OCI-LY7 (cell line): ENCODE data around the gene LIMK1. TPM values are rescaled to one million over a fixed set of nuclear protein-coding genes. Genes with fewer than 3 reads are reported as not detected.

Experiments
- BruUV-seq: library from RNA; stranded (reverse); fragments of 400-500 nt; replicated peaks from 2 replicates; lab custom pipeline; 2021; lab: Mats Ljungman, UMichigan
- CTCF ChIA-PET: fragments of 300-600 bp; sonication (Branson Sonifier 250); formaldehyde crosslinking; loops from one replicate; lab custom pipeline; 2022; ENCODE audit warnings: antibody characterized with exemption; ENCODE audit not compliant: unreplicated experiment; lab: Charles Lee
- POLR2A ChIA-PET: fragments of 300-600 bp; sonication (Branson Sonifier 250); formaldehyde crosslinking; loops from one replicate; lab custom pipeline; 2022; ENCODE audit warnings: antibody characterized with exemption; lab: Charles Lee
- DNase-seq: peaks from one replicate; pipeline ENCODE4 v3.0.0-alpha.2; 2015; ENCODE audit warnings: low spot score
- H2AFZ ChIP-seq: fragments of 200-600 bp; sonication (generic), shearing (Covaris generic); 2 replicates; pipeline ENCODE4 v1.6.1; 2014; ENCODE audit warnings: mild to moderate bottlenecking, antibody characterized with exemption, low read length, moderate library complexity
- H3K27ac ChIP-seq: fragments of 200-600 bp; sonication (generic); 2 replicates; pipeline ENCODE4 v1.5.1; 2014; ENCODE audit warnings: mixed run types, low read depth, mild to moderate bottlenecking, moderate library complexity, low read length, inconsistent platforms; ENCODE audit not compliant: poor library complexity, severe bottlenecking
- H3K36me3 ChIP-seq: fragments of 200-600 bp; sonication (generic); 2 replicates; pipeline ENCODE4 v1.6.1; 2014; ENCODE audit warnings: mild to moderate bottlenecking, antibody characterized with exemption, low read length, moderate library complexity, mixed read lengths; ENCODE audit not compliant: insufficient read depth
- H3K4me1 ChIP-seq: fragments of 200-600 bp; sonication (generic); 2 replicates; pipeline ENCODE4 v1.5.1; 2014; ENCODE audit warnings: mild to moderate bottlenecking, low read length; ENCODE audit not compliant: insufficient read depth, poor library complexity, severe bottlenecking
- H3K4me2 ChIP-seq: fragments of 200-600 bp; sonication (generic); 2 replicates; pipeline ENCODE4 v1.6.1; 2014; ENCODE audit warnings: mild to moderate bottlenecking, low read length
- H3K4me3 ChIP-seq: fragments of 200-600 bp; sonication (generic); 2 replicates; pipeline ENCODE4 v1.5.1; 2014; ENCODE audit warnings: mild to moderate bottlenecking, low read depth, low read length; ENCODE audit not compliant: poor library complexity, severe bottlenecking
- H3K79me2 ChIP-seq: fragments of 200-600 bp; sonication (generic); 2 replicates; pipeline ENCODE4 v1.6.1; 2016; ENCODE audit warnings: low read depth, mild to moderate bottlenecking, low read length, moderate library complexity, mixed read lengths; ENCODE audit not compliant: insufficient read depth
- H3K9me2 ChIP-seq: fragments of 200-600 bp; sonication (generic); 2 replicates; pipeline ENCODE4 v1.6.1; 2016; ENCODE audit warnings: mild to moderate bottlenecking, low read length, mixed read lengths; ENCODE audit not compliant: insufficient read depth
- H3K9me3 ChIP-seq: fragments of 200-600 bp; sonication (generic); 2 replicates; pipeline ENCODE4 v1.6.1; 2014; ENCODE audit warnings: mild to moderate bottlenecking, mixed run types, low read length, mixed read lengths
- H4K20me1 ChIP-seq: fragments of 200-600 bp; sonication (generic); 2 replicates; pipeline ENCODE4 v1.6.1; 2014; ENCODE audit warnings: mild to moderate bottlenecking, antibody characterized with exemption, low read length, moderate library complexity, mixed read lengths; ENCODE audit not compliant: insufficient read depth
- EZH2phosphoT487 ChIP-seq: fragments of 200-600 bp; sonication (generic); IDR thresholded peaks from 2 replicates; pipeline ENCODE4 v1.6.1; 2018; ENCODE audit warnings: low read depth, borderline replicate concordance, mild to moderate bottlenecking, mixed run types, antibody characterized with exemption, low read length, moderate library complexity, mixed read lengths
- intact Hi-C: fragments of 100-400 bp; cut with micrococcal nuclease; formaldehyde crosslinking; loops from one replicate; pipeline ENCODE4 v1.10.0; 2022; ENCODE audit not compliant: unreplicated experiment
- total RNA-seq, 2 experiments: library from RNA; depleted of rRNA in 1 of 2; stranded (reverse); fragments of >200 nt in 1 of 2; shearing (Covaris generic) in 1 of 2; gene quantifications; 2 replicates each; pipeline ENCODE4 v1.2.3, GENCODE V29; 2014 to 2022
- TF ChIP-seq, protein P1 (sequence below): fragments of 200-600 bp; sonication (generic); conservative IDR thresholded peaks from 2 replicates; pipeline ENCODE4 v1.5.1; 2014; ENCODE audit warnings: mild to moderate bottlenecking, antibody characterized with exemption, low read length, moderate library complexity, mixed read lengths

The LIMK1 gene
- total RNA-seq, 2 experiments from 2014 or later, result 31.7 to 67.3 TPM

GRCh38 chr7:74093671-74094223, 10.1 kb downstream of the LIMK1 start:
- H3K9me3 ChIP-seq, result peaks cover 14% of the 10 kb centered on the region; the same call in 1 of the 2 replicates
- peak overlapping the region; percentile 73 for H3K4me3 ChIP-seq
- ChIA-PET CTCF (interaction anchor here (0.5 to 0.6 kb wide), 2 partner anchors 9 to 243 kb away, joined by 3 to 4 read pairs; no protein-coding TSS in a partner anchor), POLR2A (interaction anchor here (0.8 to 2.4 kb wide), 4 partner anchors 9 to 85 kb away, joined by 3 to 12 read pairs (median 6); partner anchors contain the start of gene LIMK1)
- H3K79me2 ChIP-seq, result peaks cover 14% of the 10 kb centered on the region; the same call in 1 of the 2 replicates
- no peaks in the 10 kb centered on the region for H4K20me1 ChIP-seq
- DNase-seq, result peak; percentile 50
- no peaks in the 10 kb centered on the region for H3K9me2 ChIP-seq
- intact Hi-C loops, result loop anchor here (1.0 to 2.0 kb wide), 2 partner anchors 10 to 81 kb away; partner anchors contain the start of genes EIF4H and LIMK1
- peak overlapping the region; percentile 85 for H3K27ac ChIP-seq
- H3K4me2 ChIP-seq, result peak overlapping the region; percentile 99
- peaks cover 32% of the 10 kb centered on the region for H3K36me3 ChIP-seq
- no peak overlapping the region; the same call in 1 of the 2 replicates for H2AFZ ChIP-seq
- BruUV-seq, result no TSS peak
- H3K4me1 ChIP-seq, result peaks cover 52% of the 10 kb centered on the region
- TF ChIP-seq, protein P1, sequence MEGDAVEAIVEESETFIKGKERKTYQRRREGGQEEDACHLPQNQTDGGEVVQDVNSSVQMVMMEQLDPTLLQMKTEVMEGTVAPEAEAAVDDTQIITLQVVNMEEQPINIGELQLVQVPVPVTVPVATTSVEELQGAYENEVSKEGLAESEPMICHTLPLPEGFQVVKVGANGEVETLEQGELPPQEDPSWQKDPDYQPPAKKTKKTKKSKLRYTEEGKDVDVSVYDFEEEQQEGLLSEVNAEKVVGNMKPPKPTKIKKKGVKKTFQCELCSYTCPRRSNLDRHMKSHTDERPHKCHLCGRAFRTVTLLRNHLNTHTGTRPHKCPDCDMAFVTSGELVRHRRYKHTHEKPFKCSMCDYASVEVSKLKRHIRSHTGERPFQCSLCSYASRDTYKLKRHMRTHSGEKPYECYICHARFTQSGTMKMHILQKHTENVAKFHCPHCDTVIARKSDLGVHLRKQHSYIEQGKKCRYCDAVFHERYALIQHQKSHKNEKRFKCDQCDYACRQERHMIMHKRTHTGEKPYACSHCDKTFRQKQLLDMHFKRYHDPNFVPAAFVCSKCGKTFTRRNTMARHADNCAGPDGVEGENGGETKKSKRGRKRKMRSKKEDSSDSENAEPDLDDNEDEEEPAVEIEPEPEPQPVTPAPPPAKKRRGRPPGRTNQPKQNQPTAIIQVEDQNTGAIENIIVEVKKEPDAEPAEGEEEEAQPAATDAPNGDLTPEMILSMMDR, result no peak
- no peak for TF ChIP-seq EZH2phosphoT487

GRCh38 chr7:74094224-74095101, 10.9 kb downstream of the LIMK1 start:
- BruUV-seq, result no TSS peak
- DNase-seq, result peak; percentile 71
- peaks cover 36% of the 10 kb centered on the region for H3K36me3 ChIP-seq
- peaks cover 14% of the 10 kb centered on the region; the same call in 1 of the 2 replicates for H3K9me3 ChIP-seq
- H4K20me1 ChIP-seq, result no peaks in the 10 kb centered on the region
- H3K9me2 ChIP-seq, result no peaks in the 10 kb centered on the region
- H3K4me1 ChIP-seq, result peaks cover 58% of the 10 kb centered on the region
- H2AFZ ChIP-seq, result peak overlapping the region; percentile 8; the same call in 1 of the 2 replicates
- ChIA-PET POLR2A (interaction anchor here (1.8 kb wide), 1 partner anchor 10 kb away, joined by 12 read pairs; the partner anchor contains the start of gene LIMK1), CTCF (no interaction called here)
- H3K4me3 ChIP-seq, result peak overlapping the region; percentile 73
- intact Hi-C loops, result no loop called here
- H3K79me2 ChIP-seq, result peaks cover 14% of the 10 kb centered on the region; the same call in 1 of the 2 replicates
- peak overlapping the region; percentile 99 for H3K4me2 ChIP-seq
- peak overlapping the region; percentile 85 for H3K27ac ChIP-seq
- no peak for TF ChIP-seq EZH2phosphoT487
- TF ChIP-seq, protein P1, result no peak
